ENCODE results near the gene EHD2. TPM values are rescaled to one million over a fixed set of nuclear protein-coding genes. Genes with fewer than 3 reads are reported as not detected.

Gene EHD2
- total and polyA plus RNA-seq, 2 of the 13 experiments (the other 11 are each of a cell fraction or from before 2014, with no cell fraction given): 0.09 to 0.28 TPM

DNA sequence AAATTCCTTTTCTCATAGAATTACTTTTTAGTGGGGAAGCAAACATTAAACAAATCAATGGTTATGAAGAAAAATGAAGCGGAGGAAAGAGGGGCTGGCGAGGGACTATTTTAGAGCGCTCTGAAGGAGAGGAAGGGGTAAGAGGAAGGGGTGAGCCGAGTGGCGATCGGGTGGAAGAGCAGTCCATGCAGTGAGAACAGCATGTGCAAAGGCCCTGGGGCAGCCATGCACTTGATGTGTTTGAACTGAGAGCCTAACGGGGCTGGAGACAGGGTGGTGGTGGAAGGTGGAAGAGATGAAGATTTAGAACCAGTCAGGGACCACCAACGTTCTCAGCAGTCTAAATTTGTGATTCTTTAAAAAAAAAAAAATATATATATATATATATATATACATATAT lies 17.7 kb downstream of the EHD2 start:
- Histone ChIP-seq H3K9me3 (ENCODE audit: low read length) (no peaks in the 10 kb centered on the region), H2AFZ (ENCODE audit: low read length) (no peak overlapping the region), H3K9ac (ENCODE audit: insufficient read depth, low read depth, low read length) (no peak overlapping the region), H3K4me3 (replicated peaks in 1 of 3; ENCODE audit: insufficient read depth in 1 of 3, low read depth in 2 of 3, low read length in 3 of 3) (no peak overlapping the region), H4K20me1 (ENCODE audit: insufficient read depth, low read length) (no peaks in the 10 kb centered on the region), H3K4me1 (ENCODE audit: insufficient read depth, low read length) (peaks cover 36% of the 10 kb centered on the region), H3K27me3 (ENCODE audit: control insufficient read depth in 1 of 2, insufficient read depth in 2 of 2, low read length in 2 of 2) (no peaks in the 10 kb centered on the region), H3K36me3 (replicated peaks in 1 of 2; ENCODE audit: control insufficient read depth in 1 of 2, insufficient read depth in 2 of 2, low read length in 2 of 2) (no peaks in the 10 kb centered on the region), H3K27ac (ENCODE audit: extremely low read length, insufficient read depth, low read length) (no peak overlapping the region), H3K4me2 (ENCODE audit: low read depth, low read length) (no peak overlapping the region), H3K79me2 (ENCODE audit: insufficient read depth, low read length) (no peaks in the 10 kb centered on the region)
- FAIRE-seq (no peak), DNase-seq (ENCODE audit: low spot score) (no peak), ATAC-seq (no peak)
- CTCF ChIA-PET (ENCODE audit: low intra/inter-chr PET ratio, low total read pairs): no interaction called here
- intact Hi-C loops (cut with micrococcal nuclease; ENCODE audit: unreplicated experiment): no loop called here
- TF ChIP-seq ZNF251 (CRISPR knock-in tag; IDR thresholded peaks at IDR 0.05) (no peak), ZMYM3 (CRISPR knock-in tag; IDR thresholded peaks at IDR 0.05) (peak; percentile 49), NFKB2 (CRISPR knock-in tag; IDR thresholded peaks at IDR 0.05; ENCODE audit: borderline replicate concordance) (no peak), FLYWCH1 (CRISPR knock-in tag; IDR thresholded peaks at IDR 0.05) (no peak), KDM1A (CRISPR knock-in tag; IDR thresholded peaks at IDR 0.05) (0 out of 2 replicates have a peak, but pooled peaks have one; percentile 19), ZNF180 (CRISPR knock-in tag; IDR thresholded peaks at IDR 0.05; ENCODE audit: borderline replicate concordance, low read depth) (no peak)
- 64% methylated on average over 8 of the region's 8 CpGs for WGBS (ENCODE audit: low lambda C conversion rate)
- BruUV-seq (replicated peaks): no TSS peak
- in situ Hi-C loops (cut with HindIII; ENCODE audit: extremely low pct_ligation_motif_present, low pct_unique_long_range_greater_than_20kb): no loop called here
- POLR2A ChIA-PET: no interaction called here

DNA sequence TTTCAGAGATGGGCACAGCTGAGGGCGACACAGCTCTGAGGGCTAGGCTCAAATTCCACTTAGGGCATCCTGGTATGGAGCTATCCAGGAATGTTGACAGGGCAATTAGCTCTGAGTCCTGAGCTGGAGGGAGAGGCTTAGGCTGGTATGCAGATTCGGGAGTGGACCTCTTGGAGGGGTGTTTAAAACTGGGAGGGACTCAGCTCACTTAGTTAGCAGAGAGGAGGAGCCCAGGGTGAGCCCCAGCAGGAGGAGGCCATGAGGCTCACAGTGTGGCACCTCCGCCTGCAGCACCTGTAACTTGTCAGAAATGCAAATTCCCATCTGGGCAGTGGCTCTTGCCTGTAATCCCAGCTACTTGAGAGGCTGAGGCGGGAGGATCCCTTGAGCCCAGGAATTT lies 21.9 kb downstream of the EHD2 start:
- Histone ChIP-seq H3K36me3 (replicated peaks in 1 of 2; ENCODE audit: control insufficient read depth in 1 of 2, insufficient read depth in 2 of 2, low read length in 2 of 2) (no peaks in the 10 kb centered on the region), H3K9ac (ENCODE audit: insufficient read depth, low read depth, low read length) (no peak overlapping the region), H3K4me1 (ENCODE audit: insufficient read depth, low read length) (peaks cover 6% of the 10 kb centered on the region), H3K4me2 (ENCODE audit: low read depth, low read length) (no peak overlapping the region), H3K27ac (ENCODE audit: extremely low read length, insufficient read depth, low read length) (no peak overlapping the region), H2AFZ (ENCODE audit: low read length) (no peak overlapping the region), H3K4me3 (replicated peaks in 1 of 3; ENCODE audit: insufficient read depth in 1 of 3, low read depth in 2 of 3, low read length in 3 of 3) (no peak overlapping the region), H3K27me3 (ENCODE audit: control insufficient read depth in 1 of 2, insufficient read depth in 2 of 2, low read length in 2 of 2) (no peaks in the 10 kb centered on the region), H4K20me1 (ENCODE audit: insufficient read depth, low read length) (no peaks in the 10 kb centered on the region), H3K9me3 (ENCODE audit: low read length) (no peaks in the 10 kb centered on the region), H3K79me2 (ENCODE audit: insufficient read depth, low read length) (no peaks in the 10 kb centered on the region)
- WGBS (ENCODE audit: low lambda C conversion rate): 44% methylated on average over 4 of the region's 4 CpGs
- BruUV-seq (replicated peaks): no TSS peak
- no peak; the same call in 2 of the 3 replicates for ATAC-seq
- ChIA-PET CTCF (ENCODE audit: low intra/inter-chr PET ratio, low total read pairs) (no interaction called here), POLR2A (no interaction called here)
- FAIRE-seq: no peak
- DNase-seq (ENCODE audit: low spot score): no peak
- in situ Hi-C loops (cut with HindIII; ENCODE audit: extremely low pct_ligation_motif_present, low pct_unique_long_range_greater_than_20kb): no loop called here
- intact Hi-C loops (cut with micrococcal nuclease; ENCODE audit: unreplicated experiment): no loop called here
- no peak for TF ChIP-seq ZNF431 (CRISPR knock-in tag; IDR thresholded peaks at IDR 0.05; ENCODE audit: borderline replicate concordance, low read depth)
- TF ChIP-seq ZFP82 (CRISPR knock-in tag; IDR thresholded peaks at IDR 0.05; ENCODE audit: borderline replicate concordance): no peak
- TF ChIP-seq JUND (CRISPR knock-in tag; IDR thresholded peaks at IDR 0.05): no peak
- TF ChIP-seq ZNF747 (CRISPR knock-in tag; IDR thresholded peaks at IDR 0.05; ENCODE audit: borderline replicate concordance): no peak
- TF ChIP-seq JUN (CRISPR knock-in tag; IDR thresholded peaks at IDR 0.05): no peak
- TF ChIP-seq ZNF749 (CRISPR knock-in tag; IDR thresholded peaks at IDR 0.05; ENCODE audit: borderline replicate concordance): no peak
- TF ChIP-seq, protein P1, sequence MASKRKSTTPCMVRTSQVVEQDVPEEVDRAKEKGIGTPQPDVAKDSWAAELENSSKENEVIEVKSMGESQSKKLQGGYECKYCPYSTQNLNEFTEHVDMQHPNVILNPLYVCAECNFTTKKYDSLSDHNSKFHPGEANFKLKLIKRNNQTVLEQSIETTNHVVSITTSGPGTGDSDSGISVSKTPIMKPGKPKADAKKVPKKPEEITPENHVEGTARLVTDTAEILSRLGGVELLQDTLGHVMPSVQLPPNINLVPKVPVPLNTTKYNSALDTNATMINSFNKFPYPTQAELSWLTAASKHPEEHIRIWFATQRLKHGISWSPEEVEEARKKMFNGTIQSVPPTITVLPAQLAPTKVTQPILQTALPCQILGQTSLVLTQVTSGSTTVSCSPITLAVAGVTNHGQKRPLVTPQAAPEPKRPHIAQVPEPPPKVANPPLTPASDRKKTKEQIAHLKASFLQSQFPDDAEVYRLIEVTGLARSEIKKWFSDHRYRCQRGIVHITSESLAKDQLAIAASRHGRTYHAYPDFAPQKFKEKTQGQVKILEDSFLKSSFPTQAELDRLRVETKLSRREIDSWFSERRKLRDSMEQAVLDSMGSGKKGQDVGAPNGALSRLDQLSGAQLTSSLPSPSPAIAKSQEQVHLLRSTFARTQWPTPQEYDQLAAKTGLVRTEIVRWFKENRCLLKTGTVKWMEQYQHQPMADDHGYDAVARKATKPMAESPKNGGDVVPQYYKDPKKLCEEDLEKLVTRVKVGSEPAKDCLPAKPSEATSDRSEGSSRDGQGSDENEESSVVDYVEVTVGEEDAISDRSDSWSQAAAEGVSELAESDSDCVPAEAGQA (IDR thresholded peaks at IDR 0.05; ENCODE audit: low read depth): no peak
- TF ChIP-seq, protein P1 (CRISPR knock-in tag; IDR thresholded peaks at IDR 0.05; ENCODE audit: borderline replicate concordance): no peak
- TF ChIP-seq SP4 (CRISPR knock-in tag; IDR thresholded peaks at IDR 0.05): no peak
- TF ChIP-seq CCAR2 (optimal IDR thresholded peaks at IDR 0.05; ENCODE audit: low read depth, low read length): no peak

All from HepG2 (cell line).